ENCODE measurements around the gene EMSY. TPM values are rescaled to one million over a fixed set of nuclear protein-coding genes. Genes with fewer than 3 reads are reported as not detected.

EMSY gene
- total RNA-seq, 1 experiment from 2014 or later, result 29.3 TPM

DNA sequence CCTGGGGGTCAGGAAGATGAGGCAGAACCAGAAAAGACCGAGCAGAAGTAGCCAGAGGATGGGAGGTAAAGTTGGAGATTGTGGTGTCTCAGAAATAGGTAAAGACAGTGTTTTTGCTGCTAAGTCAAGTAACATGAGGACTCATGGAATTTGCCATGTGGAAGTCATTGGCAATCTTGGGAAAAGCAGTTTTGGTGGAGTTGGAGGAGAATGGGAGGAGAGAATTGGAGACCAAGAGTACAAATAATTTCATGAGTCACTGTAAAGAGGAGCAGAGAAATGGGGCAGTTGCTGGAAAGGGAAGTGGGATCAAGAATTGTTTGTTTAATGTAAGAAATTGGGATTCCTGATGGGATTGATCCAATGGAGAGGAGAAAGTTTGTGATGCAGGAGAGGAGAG is 114.1 kb downstream of the EMSY start:
- H4K5ac ChIP-seq (ENCODE audit: insufficient read length, low read depth, low read length), result no peak overlapping the region
- H3K9me3 Mint-ChIP-seq, result no peaks in the 10 kb centered on the region
- H3K9me3 ChIP-seq (ENCODE audit: control insufficient read depth, low read depth, low read length), result no peaks in the 10 kb centered on the region
- H2BK12ac ChIP-seq (ENCODE audit: insufficient read length, low read depth, low read length), result no peak overlapping the region
- no peaks in the 10 kb centered on the region for H3K79me1 ChIP-seq (ENCODE audit: insufficient read depth, low read depth, low read length, poor library complexity, severe bottlenecking)
- no peaks in the 10 kb centered on the region for H3K36me3 Mint-ChIP-seq (ENCODE audit: insufficient read depth in 1 of 3, low read depth in 3 of 3)
- no peak overlapping the region for H2BK120ac ChIP-seq (ENCODE audit: low read depth, low read length, poor library complexity, severe bottlenecking)
- H3K27me3 Mint-ChIP-seq (ENCODE audit: low read depth), result peaks cover 2% of the 10 kb centered on the region; the same call in 1 of the 2 replicates
- no peaks in the 10 kb centered on the region for H3K27me3 ChIP-seq (ENCODE audit: insufficient read depth, low read length)
- H3K56ac ChIP-seq (ENCODE audit: insufficient read length, low read depth, low read length), result no peak overlapping the region
- no peak overlapping the region for H3K27ac Mint-ChIP-seq
- no peak overlapping the region for H3K9ac ChIP-seq (ENCODE audit: extremely low read depth, insufficient read length, low read length)
- no peak overlapping the region for H4K91ac ChIP-seq (ENCODE audit: insufficient read length, low read depth, low read length)
- H3K4ac ChIP-seq (ENCODE audit: low read depth, low read length), result no peak overlapping the region
- no peak overlapping the region for H3K27ac ChIP-seq (ENCODE audit: insufficient read length, low read depth, low read length)
- no peaks in the 10 kb centered on the region for H3K4me1 ChIP-seq (ENCODE audit: insufficient read depth, low read length)
- TF ChIP-seq, protein P1, sequence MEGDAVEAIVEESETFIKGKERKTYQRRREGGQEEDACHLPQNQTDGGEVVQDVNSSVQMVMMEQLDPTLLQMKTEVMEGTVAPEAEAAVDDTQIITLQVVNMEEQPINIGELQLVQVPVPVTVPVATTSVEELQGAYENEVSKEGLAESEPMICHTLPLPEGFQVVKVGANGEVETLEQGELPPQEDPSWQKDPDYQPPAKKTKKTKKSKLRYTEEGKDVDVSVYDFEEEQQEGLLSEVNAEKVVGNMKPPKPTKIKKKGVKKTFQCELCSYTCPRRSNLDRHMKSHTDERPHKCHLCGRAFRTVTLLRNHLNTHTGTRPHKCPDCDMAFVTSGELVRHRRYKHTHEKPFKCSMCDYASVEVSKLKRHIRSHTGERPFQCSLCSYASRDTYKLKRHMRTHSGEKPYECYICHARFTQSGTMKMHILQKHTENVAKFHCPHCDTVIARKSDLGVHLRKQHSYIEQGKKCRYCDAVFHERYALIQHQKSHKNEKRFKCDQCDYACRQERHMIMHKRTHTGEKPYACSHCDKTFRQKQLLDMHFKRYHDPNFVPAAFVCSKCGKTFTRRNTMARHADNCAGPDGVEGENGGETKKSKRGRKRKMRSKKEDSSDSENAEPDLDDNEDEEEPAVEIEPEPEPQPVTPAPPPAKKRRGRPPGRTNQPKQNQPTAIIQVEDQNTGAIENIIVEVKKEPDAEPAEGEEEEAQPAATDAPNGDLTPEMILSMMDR (conservative IDR thresholded peaks at IDR 0.05), result no peak
- no peak for DNase-seq
- no peak overlapping the region for H3K23ac ChIP-seq (ENCODE audit: insufficient read length, low read depth, low read length)
- H3T11ph ChIP-seq (ENCODE audit: low read length), result no peak overlapping the region
- no peaks in the 10 kb centered on the region for H3K23me2 ChIP-seq (ENCODE audit: insufficient read length, low read depth, low read length, poor library complexity, severe bottlenecking)
- no peak overlapping the region for H2BK20ac ChIP-seq (ENCODE audit: low read depth, low read length, poor library complexity, severe bottlenecking)
- no peak overlapping the region for H3K4me3 Mint-ChIP-seq
- H2BK5ac ChIP-seq (ENCODE audit: insufficient read length, low read length), result no peak overlapping the region
- no peak overlapping the region for H2AFZ ChIP-seq (ENCODE audit: low read length)
- H4K8ac ChIP-seq (replicated peaks; ENCODE audit: insufficient read length, low read depth, low read length), result no peak overlapping the region
- no peak overlapping the region for H3K14ac ChIP-seq (ENCODE audit: insufficient read depth, low read length)
- H3K79me2 ChIP-seq (ENCODE audit: insufficient read depth, low read length), result no peaks in the 10 kb centered on the region
- H3K4me2 ChIP-seq (ENCODE audit: insufficient read depth, insufficient read length, low read length), result no peak overlapping the region
- H2BK15ac ChIP-seq (ENCODE audit: low read depth, low read length), result no peak overlapping the region
- H3K18ac ChIP-seq (ENCODE audit: insufficient read length, low read depth, low read length), result no peak overlapping the region
- H3K4me1 Mint-ChIP-seq, result peaks cover 0 to 1% of the 10 kb centered on the region in 2 experiments; a peak in 1 of 4 replicates
- H2AK5ac ChIP-seq (ENCODE audit: insufficient read length, low read length), result no peak overlapping the region
- H4K20me1 ChIP-seq (ENCODE audit: control insufficient read depth, insufficient read depth, insufficient read length), result no peaks in the 10 kb centered on the region
- no CpG with 5 or more reads among the region's 1 CpG for WGBS (ENCODE audit: extremely low coverage, insufficient read length, low lambda C conversion rate)

Measured in H9 (cell line).